ENCODE data around the gene POC1A.

Gene POC1A

DNA sequence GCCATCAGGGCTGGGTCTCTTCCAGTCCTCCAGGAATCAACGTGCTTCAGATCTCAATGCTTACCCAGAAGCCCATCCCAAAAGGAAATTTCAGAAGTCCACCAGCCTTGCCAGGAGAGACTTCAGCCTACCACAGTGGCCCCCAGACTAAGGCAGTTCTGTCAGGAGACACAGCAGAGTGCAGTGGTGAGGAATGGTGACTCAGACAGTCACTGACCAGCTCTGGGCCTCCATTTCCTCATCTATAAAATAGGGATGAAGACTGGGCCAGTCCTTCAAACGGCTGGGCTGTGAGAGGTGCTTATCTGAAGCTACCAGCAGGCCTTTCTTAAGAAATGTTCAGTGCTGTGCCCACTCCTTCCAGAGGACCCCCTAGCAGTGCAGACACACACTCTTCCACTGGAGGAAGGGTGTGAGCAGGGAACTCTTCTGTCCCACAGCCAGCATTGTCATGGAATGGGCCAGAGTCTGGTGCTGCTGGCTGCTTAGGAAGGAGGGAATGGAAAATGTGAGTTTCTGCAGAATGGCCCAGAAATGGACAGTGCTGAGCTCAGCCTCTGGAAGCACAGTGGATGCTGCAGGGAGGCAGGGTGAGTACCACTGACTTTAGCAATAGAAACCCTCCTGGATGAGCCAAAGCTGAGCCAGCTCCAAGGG lies 56.2 kb downstream of the POC1A start:
- no peak overlapping the region for H3K27ac ChIP-seq
- TF ChIP-seq CTCF (conservative IDR thresholded peaks at IDR 0.05) (no peak), ZFX (IDR thresholded peaks at IDR 0.05) (no peak)

- H3K27ac ChIP-seq, result no peak overlapping the region
- TF ChIP-seq CTCF (conservative IDR thresholded peaks at IDR 0.05) (no peak), ZFX (IDR thresholded peaks at IDR 0.05) (no peak)
Measured at GRCh38 chr3:52095990-52096775, 58.0 kb downstream of the POC1A start.

- H3K27ac ChIP-seq, result no peak overlapping the region
Measured at GRCh38 chr3:52094571-52095485, 59.4 kb downstream of the POC1A start.

DNA sequence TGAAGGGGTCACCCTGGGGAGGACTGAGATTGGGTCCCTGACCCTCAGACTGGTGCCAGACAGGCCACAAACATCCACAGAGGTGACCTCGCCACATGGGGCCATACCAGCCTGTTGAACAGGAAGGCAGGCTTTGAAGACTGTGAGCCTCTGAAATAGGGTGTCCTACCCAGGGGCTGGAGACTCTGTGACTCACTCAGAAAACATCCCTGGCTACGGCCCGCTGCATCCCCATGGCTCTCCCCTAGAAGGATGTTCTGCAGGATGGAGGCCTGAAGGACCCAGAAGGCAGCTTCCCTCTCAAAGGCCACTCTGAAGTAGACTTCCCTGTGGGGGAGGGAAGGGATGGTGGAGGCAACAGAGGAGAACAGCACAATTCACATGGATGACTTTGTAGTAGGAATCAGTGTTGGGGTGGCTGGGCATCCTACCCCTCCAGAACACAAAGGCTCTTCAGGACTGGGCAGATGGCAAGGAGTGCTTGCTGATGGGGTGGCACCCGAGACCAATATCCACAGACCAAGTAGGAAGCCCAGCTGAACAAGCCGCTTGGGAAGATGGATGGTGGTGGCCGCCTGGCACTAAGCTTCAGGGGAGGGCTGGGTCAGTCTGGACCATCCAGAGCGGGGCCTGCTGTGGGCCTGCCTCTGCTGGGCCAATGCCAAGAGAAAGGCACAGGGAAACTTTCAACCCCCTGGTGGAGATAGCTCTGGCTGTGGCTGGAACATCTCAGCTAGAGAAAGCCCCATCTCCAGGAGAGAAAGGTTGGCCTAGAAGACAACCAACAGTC lies 60.3 kb downstream of the POC1A start:
- TF ChIP-seq ZFX (IDR thresholded peaks at IDR 0.05) (no peak), CTCF (conservative IDR thresholded peaks at IDR 0.05) (no peak)
- no peak overlapping the region for H3K27ac ChIP-seq

More at GRCh38 chr3:52094571-52095485, 59.4 kb downstream of the POC1A start:
- TF ChIP-seq ZFX (IDR thresholded peaks at IDR 0.05) (no peak), CTCF (conservative IDR thresholded peaks at IDR 0.05) (no peak)

DNA sequence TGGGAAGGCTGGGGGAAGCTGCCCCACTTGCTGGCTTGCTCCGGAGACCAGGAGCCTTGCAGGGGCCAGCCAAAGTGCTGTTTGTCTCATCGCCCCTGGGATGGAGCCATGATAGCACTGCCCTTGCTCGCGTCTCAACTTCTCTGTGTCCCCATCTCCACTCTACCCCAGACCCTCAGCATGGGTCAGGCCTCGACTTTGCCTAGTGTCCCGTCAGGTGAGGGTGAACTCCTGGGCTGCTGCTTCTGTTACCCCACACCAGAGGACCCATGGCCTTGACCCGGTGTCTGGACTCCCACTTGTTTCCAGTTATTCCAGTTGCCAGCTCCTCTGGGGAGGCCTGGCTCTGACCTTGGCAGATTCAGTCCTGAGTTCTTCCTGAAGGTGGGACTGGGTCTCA lies 61.3 kb downstream of the POC1A start:
- no peak for TF ChIP-seq CTCF (conservative IDR thresholded peaks at IDR 0.05)
- no peak for TF ChIP-seq ZFX (IDR thresholded peaks at IDR 0.05)

GRCh38 chr3:52092271-52092660 lies 62.0 kb downstream of the POC1A start:
- TF ChIP-seq CTCF (conservative IDR thresholded peaks at IDR 0.05) (no peak), ZFX (IDR thresholded peaks at IDR 0.05) (no peak)
- no peak overlapping the region for H3K27ac ChIP-seq

More for the DNA sequence above, 61.3 kb downstream of the POC1A start:
- no peak overlapping the region for H3K27ac ChIP-seq

Measured in C4-2B (cell line).